ENCODE measurements around the gene DOCK1. TPM values are rescaled to one million over a fixed set of nuclear protein-coding genes. Genes with fewer than 3 reads are reported as not detected.
A peak's percentile ranks its signal among the peaks of the same experiment; 100 is the strongest.

The DOCK1 gene
- total and polyA plus RNA-seq, 2 donors (not counting 1 experiment from before 2014, with no cell fraction given), result 20.5 to 91.0 TPM

DNA sequence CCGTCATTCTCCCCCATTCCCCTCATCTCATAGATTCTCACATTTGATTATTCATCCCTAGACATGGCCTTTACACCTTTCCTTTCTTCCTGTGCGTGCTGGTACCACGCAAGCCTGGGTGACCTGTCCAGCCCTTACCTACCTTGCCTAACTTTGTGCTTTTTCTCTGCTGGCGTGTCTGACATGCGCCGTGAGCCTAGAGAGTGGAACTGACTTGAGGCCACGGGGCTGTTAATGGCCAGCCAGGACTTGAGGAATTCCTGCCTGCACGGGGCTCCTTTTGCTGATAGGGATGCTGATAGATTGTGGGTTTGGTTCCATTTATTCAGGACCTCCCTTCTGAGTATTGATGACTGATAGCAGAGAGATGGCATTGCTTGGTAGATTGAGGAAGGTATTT, 134.2 kb downstream of the DOCK1 start:
- Histone ChIP-seq H3K27ac (ENCODE audit: insufficient read depth, low read length) (no peak overlapping the region), H2AFZ (ENCODE audit: low read length) (no peak overlapping the region), H3K4me3 (replicated peaks in 1 of 4; ENCODE audit: control extremely low read depth in 1 of 4, insufficient read depth in 1 of 4, low read depth in 3 of 4, low read length in 4 of 4) (no peak overlapping the region), H3K4me2 (ENCODE audit: extremely low read depth, insufficient read depth, low read length) (no peak overlapping the region), H3K36me3 (ENCODE audit: control insufficient read depth, insufficient read depth, low read length) (peaks cover 6% of the 10 kb centered on the region), H3K79me2 (ENCODE audit: control insufficient read depth, insufficient read depth, low read length) (no peaks in the 10 kb centered on the region), H3K27me3 (ENCODE audit: control insufficient read depth, insufficient read depth, low read length) (no peaks in the 10 kb centered on the region), H4K20me1 (ENCODE audit: control insufficient read depth, extremely low read depth, insufficient read depth, low read length) (no peaks in the 10 kb centered on the region), H3K9me3 (ENCODE audit: control insufficient read depth, insufficient read depth, low read depth, low read length) (no peaks in the 10 kb centered on the region), H3K9ac (ENCODE audit: insufficient read depth, low read length) (no peak overlapping the region), H3K4me1 (ENCODE audit: control insufficient read depth, extremely low read depth, insufficient read depth, low read length) (peaks cover 9% of the 10 kb centered on the region)
- DNase-seq (ENCODE audit: low read depth in 2 of 2), result no peak
- no peak for TF ChIP-seq EZH2 (IDR thresholded peaks at IDR 0.05; ENCODE audit: low read length, missing control alignments)
- TF ChIP-seq, protein P1, sequence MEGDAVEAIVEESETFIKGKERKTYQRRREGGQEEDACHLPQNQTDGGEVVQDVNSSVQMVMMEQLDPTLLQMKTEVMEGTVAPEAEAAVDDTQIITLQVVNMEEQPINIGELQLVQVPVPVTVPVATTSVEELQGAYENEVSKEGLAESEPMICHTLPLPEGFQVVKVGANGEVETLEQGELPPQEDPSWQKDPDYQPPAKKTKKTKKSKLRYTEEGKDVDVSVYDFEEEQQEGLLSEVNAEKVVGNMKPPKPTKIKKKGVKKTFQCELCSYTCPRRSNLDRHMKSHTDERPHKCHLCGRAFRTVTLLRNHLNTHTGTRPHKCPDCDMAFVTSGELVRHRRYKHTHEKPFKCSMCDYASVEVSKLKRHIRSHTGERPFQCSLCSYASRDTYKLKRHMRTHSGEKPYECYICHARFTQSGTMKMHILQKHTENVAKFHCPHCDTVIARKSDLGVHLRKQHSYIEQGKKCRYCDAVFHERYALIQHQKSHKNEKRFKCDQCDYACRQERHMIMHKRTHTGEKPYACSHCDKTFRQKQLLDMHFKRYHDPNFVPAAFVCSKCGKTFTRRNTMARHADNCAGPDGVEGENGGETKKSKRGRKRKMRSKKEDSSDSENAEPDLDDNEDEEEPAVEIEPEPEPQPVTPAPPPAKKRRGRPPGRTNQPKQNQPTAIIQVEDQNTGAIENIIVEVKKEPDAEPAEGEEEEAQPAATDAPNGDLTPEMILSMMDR (conservative IDR thresholded peaks at IDR 0.05 in 1 of 2, IDR thresholded peaks at IDR 0.05 in 1 of 2; ENCODE audit: low read depth in 1 of 2, low read length in 2 of 2), result no peak

DNA sequence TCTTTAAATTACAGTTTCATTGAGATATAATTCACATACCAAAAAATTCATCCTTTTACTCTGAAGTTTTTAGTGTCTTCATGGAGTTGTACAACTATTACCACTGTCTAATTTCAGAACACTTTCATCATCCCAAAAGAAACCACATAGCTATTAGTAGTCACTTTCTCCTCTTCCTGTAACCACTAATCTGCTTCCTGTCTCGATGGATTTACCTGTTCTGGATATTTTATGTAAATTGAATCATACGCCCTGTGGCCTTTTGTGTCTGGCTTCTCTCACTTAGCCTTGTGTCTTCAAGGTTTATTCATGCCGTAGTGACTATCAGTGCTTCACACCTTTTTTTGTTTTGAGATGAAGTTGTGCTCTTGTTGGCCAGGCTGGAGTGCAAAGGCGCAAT, 135.5 kb downstream of the DOCK1 start:
- Histone ChIP-seq H2AFZ (ENCODE audit: low read length) (no peak overlapping the region), H3K9me3 (ENCODE audit: control insufficient read depth, insufficient read depth, low read depth, low read length) (no peaks in the 10 kb centered on the region), H3K4me1 (ENCODE audit: control insufficient read depth, extremely low read depth, insufficient read depth, low read length) (peaks cover 9% of the 10 kb centered on the region), H3K9ac (ENCODE audit: insufficient read depth, low read length) (no peak overlapping the region), H3K4me3 (replicated peaks in 1 of 4; ENCODE audit: control extremely low read depth in 1 of 4, insufficient read depth in 1 of 4, low read depth in 3 of 4, low read length in 4 of 4) (no peak overlapping the region), H4K20me1 (ENCODE audit: control insufficient read depth, extremely low read depth, insufficient read depth, low read length) (no peaks in the 10 kb centered on the region), H3K4me2 (ENCODE audit: extremely low read depth, insufficient read depth, low read length) (no peak overlapping the region), H3K36me3 (ENCODE audit: control insufficient read depth, insufficient read depth, low read length) (peaks cover 6% of the 10 kb centered on the region), H3K79me2 (ENCODE audit: control insufficient read depth, insufficient read depth, low read length) (no peaks in the 10 kb centered on the region), H3K27ac (ENCODE audit: insufficient read depth, low read length) (no peak overlapping the region), H3K27me3 (ENCODE audit: control insufficient read depth, insufficient read depth, low read length) (no peaks in the 10 kb centered on the region)
- TF ChIP-seq, protein P1 (conservative IDR thresholded peaks at IDR 0.05 in 1 of 2, IDR thresholded peaks at IDR 0.05 in 1 of 2; ENCODE audit: low read depth in 1 of 2, low read length in 2 of 2), result no peak
- no peak for TF ChIP-seq EZH2 (IDR thresholded peaks at IDR 0.05; ENCODE audit: low read length, missing control alignments)
- DNase-seq (ENCODE audit: low read depth in 2 of 2), result peak; percentile 3 to 40

DNA sequence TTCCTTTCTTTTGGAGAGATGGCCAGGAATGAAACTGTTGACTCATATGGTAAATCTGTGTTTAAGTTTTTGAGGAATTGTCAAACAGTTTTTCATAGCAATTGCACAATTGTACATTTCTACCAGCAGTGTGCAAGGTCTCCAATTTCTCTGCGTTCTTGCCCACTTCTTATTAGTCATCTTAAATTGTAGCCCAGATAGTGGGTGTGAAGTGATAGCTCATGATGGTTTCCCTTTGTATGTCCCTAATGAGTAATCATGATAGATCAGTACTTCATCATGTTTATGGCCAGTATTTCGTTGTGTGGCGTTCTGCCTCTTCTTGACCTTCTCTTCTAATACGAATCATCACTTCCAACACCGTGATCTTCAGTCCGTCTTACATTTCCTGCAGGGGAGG, 136.3 kb downstream of the DOCK1 start:
- DNase-seq (ENCODE audit: low read depth in 2 of 2), result peak; percentile 89 to 98
- Histone ChIP-seq H2AFZ (ENCODE audit: low read length) (no peak overlapping the region), H3K36me3 (ENCODE audit: control insufficient read depth, insufficient read depth, low read length) (peaks cover 6% of the 10 kb centered on the region), H3K9me3 (ENCODE audit: control insufficient read depth, insufficient read depth, low read depth, low read length) (no peaks in the 10 kb centered on the region), H3K4me1 (ENCODE audit: control insufficient read depth, extremely low read depth, insufficient read depth, low read length) (peaks cover 12% of the 10 kb centered on the region), H3K4me3 (replicated peaks in 1 of 4; ENCODE audit: control extremely low read depth in 1 of 4, insufficient read depth in 1 of 4, low read depth in 3 of 4, low read length in 4 of 4) (no peak overlapping the region), H3K27me3 (ENCODE audit: control insufficient read depth, insufficient read depth, low read length) (no peaks in the 10 kb centered on the region), H3K4me2 (ENCODE audit: extremely low read depth, insufficient read depth, low read length) (peak overlapping the region; percentile 62), H3K9ac (ENCODE audit: insufficient read depth, low read length) (no peak overlapping the region), H3K79me2 (ENCODE audit: control insufficient read depth, insufficient read depth, low read length) (no peaks in the 10 kb centered on the region), H3K27ac (ENCODE audit: insufficient read depth, low read length) (peak overlapping the region; percentile 50), H4K20me1 (ENCODE audit: control insufficient read depth, extremely low read depth, insufficient read depth, low read length) (no peaks in the 10 kb centered on the region)
- TF ChIP-seq, protein P1 (conservative IDR thresholded peaks at IDR 0.05 in 1 of 2, IDR thresholded peaks at IDR 0.05 in 1 of 2; ENCODE audit: low read depth in 1 of 2, low read length in 2 of 2), result no peak
- no peak for TF ChIP-seq EZH2 (IDR thresholded peaks at IDR 0.05; ENCODE audit: low read length, missing control alignments)

Measured in fibroblast of lung (primary cell).